22Rv1 (cell line): ENCODE results near the gene FRMD3.

Experiments
- H3K27ac ChIP-seq: fragments of 450-650 bp; 2 replicates; pipeline ENCODE4 v1.5.1; 2017
- CTCF ChIP-seq: fragments of 450-650 bp; IDR thresholded peaks from 2 replicates; pipeline ENCODE4 v1.5.1; 2017; ENCODE audit warnings: mild to moderate bottlenecking
- ZFX ChIP-seq: fragments of 450-650 bp; IDR thresholded peaks from 2 replicates; pipeline ENCODE4 v1.6.1; 2017; ENCODE audit warnings: antibody characterized with exemption, borderline replicate concordance

FRMD3 gene

GRCh38 chr9:83538890-83539238 lies 663 bp upstream of the FRMD3 start:
- H3K27ac ChIP-seq = no peak overlapping the region

GRCh38 chr9:83537331-83538171 lies 650 bp downstream of the FRMD3 start:
- no peak overlapping the region for H3K27ac ChIP-seq

More at GRCh38 chr9:83538890-83539238, 663 bp upstream of the FRMD3 start:
- peak; percentile 26 for TF ChIP-seq CTCF
- TF ChIP-seq ZFX = no peak

GRCh38 chr9:83536332-83536731 lies 1.9 kb downstream of the FRMD3 start:
- TF ChIP-seq ZFX = no peak
- no peak for TF ChIP-seq CTCF
- H3K27ac ChIP-seq = no peak overlapping the region

More at GRCh38 chr9:83537331-83538171, 650 bp downstream of the FRMD3 start:
- TF ChIP-seq ZFX = no peak
- TF ChIP-seq CTCF = no peak

GRCh38 chr9:83535736-83536135 lies 2.5 kb downstream of the FRMD3 start:
- H3K27ac ChIP-seq = no peak overlapping the region
- TF ChIP-seq ZFX = no peak
- TF ChIP-seq CTCF = no peak

GRCh38 chr9:83533296-83533695 lies 4.9 kb downstream of the FRMD3 start:
- no peak overlapping the region for H3K27ac ChIP-seq
- TF ChIP-seq ZFX = no peak
- TF ChIP-seq CTCF = no peak

- no peak for TF ChIP-seq CTCF
- no peak for TF ChIP-seq ZFX
- H3K27ac ChIP-seq = no peak overlapping the region
Measured at GRCh38 chr9:83526901-83527300, 11.3 kb downstream of the FRMD3 start.

- no peak overlapping the region for H3K27ac ChIP-seq
- TF ChIP-seq ZFX (no peak), CTCF (no peak)
Measured at GRCh38 chr9:83526211-83526610, 12.0 kb downstream of the FRMD3 start.
